Measurements from ENCODE around the gene PRKAR1B.

The PRKAR1B gene

DNA sequence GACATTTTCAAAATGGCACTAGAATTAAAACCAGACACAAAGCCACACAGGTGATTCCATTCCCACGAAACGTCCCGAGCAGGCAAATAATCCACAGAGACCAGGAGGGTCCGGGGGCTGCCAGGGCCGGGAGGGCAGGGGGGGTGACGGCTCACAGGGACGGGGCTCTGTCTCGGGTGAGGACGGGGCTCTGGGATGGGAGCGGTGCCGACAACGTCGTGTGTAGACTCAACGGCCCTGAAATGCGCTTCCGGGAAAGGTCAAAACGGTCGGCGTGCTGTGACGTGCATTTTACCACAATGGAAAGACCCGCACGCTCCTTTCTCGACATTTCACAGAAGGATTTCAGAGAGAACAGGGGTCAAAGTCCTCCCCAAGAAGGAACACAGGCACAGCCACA, 144.2 kb downstream of the PRKAR1B start:
- Histone ChIP-seq H3K36me3 (ENCODE audit: insufficient read depth, low read length) (no peaks in the 10 kb centered on the region), H3K4me2 (ENCODE audit: low read depth, low read length, poor library complexity, severe bottlenecking) (no peak overlapping the region)
- TF ChIP-seq, protein P1, sequence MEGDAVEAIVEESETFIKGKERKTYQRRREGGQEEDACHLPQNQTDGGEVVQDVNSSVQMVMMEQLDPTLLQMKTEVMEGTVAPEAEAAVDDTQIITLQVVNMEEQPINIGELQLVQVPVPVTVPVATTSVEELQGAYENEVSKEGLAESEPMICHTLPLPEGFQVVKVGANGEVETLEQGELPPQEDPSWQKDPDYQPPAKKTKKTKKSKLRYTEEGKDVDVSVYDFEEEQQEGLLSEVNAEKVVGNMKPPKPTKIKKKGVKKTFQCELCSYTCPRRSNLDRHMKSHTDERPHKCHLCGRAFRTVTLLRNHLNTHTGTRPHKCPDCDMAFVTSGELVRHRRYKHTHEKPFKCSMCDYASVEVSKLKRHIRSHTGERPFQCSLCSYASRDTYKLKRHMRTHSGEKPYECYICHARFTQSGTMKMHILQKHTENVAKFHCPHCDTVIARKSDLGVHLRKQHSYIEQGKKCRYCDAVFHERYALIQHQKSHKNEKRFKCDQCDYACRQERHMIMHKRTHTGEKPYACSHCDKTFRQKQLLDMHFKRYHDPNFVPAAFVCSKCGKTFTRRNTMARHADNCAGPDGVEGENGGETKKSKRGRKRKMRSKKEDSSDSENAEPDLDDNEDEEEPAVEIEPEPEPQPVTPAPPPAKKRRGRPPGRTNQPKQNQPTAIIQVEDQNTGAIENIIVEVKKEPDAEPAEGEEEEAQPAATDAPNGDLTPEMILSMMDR (conservative IDR thresholded peaks at IDR 0.05; ENCODE audit: low read length) = no peak
- no peak for TF ChIP-seq EZH2phosphoT487 (IDR thresholded peaks at IDR 0.05; ENCODE audit: borderline replicate concordance)

DNA sequence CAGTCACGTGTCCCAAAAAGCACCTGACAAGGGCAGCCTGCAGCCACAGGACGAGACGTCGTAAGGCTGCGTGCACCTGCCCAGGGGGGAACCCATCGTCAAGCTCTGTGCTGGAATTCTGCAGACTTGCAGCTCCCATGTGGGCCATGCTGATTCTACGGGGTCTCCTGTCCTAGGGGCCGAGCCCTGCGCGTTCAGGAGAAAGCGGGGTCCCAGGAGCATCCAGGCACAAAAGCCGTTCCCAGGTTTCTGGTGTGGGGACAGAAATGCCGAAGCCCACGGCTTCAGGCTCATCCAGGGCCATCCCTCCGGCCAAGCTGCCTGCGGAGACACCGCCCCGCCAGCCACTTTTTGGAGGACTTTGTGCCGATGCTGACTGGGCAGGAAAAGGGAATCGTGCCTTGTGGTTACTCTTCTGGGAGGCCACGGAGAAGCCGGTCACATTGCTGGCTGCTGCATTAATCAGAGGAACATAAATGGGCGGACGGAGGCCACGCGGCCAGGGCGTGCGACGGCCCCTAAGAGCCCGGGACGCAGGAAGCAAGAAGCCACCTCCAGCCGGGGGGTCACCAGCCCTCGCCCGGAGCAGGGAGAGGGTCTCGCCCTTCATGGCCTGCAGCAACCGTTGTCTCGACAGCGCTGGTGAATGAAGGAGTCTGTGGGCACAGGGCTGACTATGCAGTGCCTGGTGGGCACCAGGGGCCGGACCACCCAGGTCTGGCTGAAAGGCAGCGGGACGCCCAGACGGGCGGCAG, 144.8 kb downstream of the PRKAR1B start:
- no peaks in the 10 kb centered on the region for H4K20me1 ChIP-seq (ENCODE audit: insufficient read depth, low read length, poor library complexity, severe bottlenecking)
- H3K27me3 ChIP-seq (ENCODE audit: insufficient read depth, low read length, poor library complexity, severe bottlenecking) = no peaks in the 10 kb centered on the region
- no peak overlapping the region for H2AFZ ChIP-seq (ENCODE audit: low read length)
- no peaks in the 10 kb centered on the region for H3K9me2 ChIP-seq (replicated peaks; ENCODE audit: low read depth, low read length)
- no peak overlapping the region for H3K9ac ChIP-seq (ENCODE audit: low read depth, low read length, poor library complexity, severe bottlenecking)
- no peaks in the 10 kb centered on the region for H3K36me3 ChIP-seq (ENCODE audit: insufficient read depth, low read length)
- H3F3A ChIP-seq (ENCODE audit: low read depth) = no peaks in the 10 kb centered on the region
- H3K79me2 ChIP-seq (ENCODE audit: insufficient read depth, low read length) = no peaks in the 10 kb centered on the region
- H3K4me1 ChIP-seq (ENCODE audit: insufficient read depth, low read length, poor library complexity, severe bottlenecking) = no peaks in the 10 kb centered on the region
- no peak overlapping the region for H3K4me3 ChIP-seq (ENCODE audit: low read length, poor library complexity, severe bottlenecking)
- H3K4me2 ChIP-seq (ENCODE audit: low read depth, low read length, poor library complexity, severe bottlenecking) = no peak overlapping the region
- H3K9me3 ChIP-seq (ENCODE audit: insufficient read depth, low read depth, low read length) = no peaks in the 10 kb centered on the region
- no peak for TF ChIP-seq EZH2phosphoT487 (IDR thresholded peaks at IDR 0.05; ENCODE audit: borderline replicate concordance)
- TF ChIP-seq, protein P1 (conservative IDR thresholded peaks at IDR 0.05; ENCODE audit: low read length) = no peak

More for the DNA sequence above, 144.2 kb downstream of the PRKAR1B start:
- Histone ChIP-seq H2AFZ (ENCODE audit: low read length) (no peak overlapping the region), H3K4me1 (ENCODE audit: insufficient read depth, low read length, poor library complexity, severe bottlenecking) (no peaks in the 10 kb centered on the region), H3K79me2 (ENCODE audit: insufficient read depth, low read length) (no peaks in the 10 kb centered on the region), H3K9ac (ENCODE audit: low read depth, low read length, poor library complexity, severe bottlenecking) (no peak overlapping the region), H3F3A (ENCODE audit: low read depth) (no peaks in the 10 kb centered on the region), H3K27me3 (ENCODE audit: insufficient read depth, low read length, poor library complexity, severe bottlenecking) (no peaks in the 10 kb centered on the region), H3K4me3 (ENCODE audit: low read length, poor library complexity, severe bottlenecking) (no peak overlapping the region), H4K20me1 (ENCODE audit: insufficient read depth, low read length, poor library complexity, severe bottlenecking) (no peaks in the 10 kb centered on the region), H3K9me2 (replicated peaks; ENCODE audit: low read depth, low read length) (no peaks in the 10 kb centered on the region), H3K9me3 (ENCODE audit: insufficient read depth, low read depth, low read length) (no peaks in the 10 kb centered on the region)

DNA sequence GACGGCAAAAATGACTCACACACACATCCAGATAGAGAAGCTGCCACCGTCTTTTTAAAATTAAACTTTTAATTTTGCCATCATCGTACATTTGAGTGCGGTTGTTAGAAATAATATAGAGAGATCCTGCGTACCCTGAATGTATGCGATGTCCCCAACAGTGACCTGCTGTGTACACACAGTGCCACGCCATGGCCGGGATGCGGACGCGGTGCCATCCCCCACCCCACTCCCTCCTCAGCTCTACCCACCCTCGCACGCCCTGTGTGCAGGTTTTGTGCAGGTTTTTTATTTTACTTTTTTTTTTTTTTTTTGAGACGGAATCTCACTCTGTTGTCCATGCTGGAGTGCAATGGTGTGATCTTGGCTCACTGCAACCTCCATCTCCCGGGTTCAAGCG, 148.7 kb downstream of the PRKAR1B start:
- H3K4me1 ChIP-seq (ENCODE audit: insufficient read depth, low read length, poor library complexity, severe bottlenecking) = no peaks in the 10 kb centered on the region
- no peak overlapping the region for H3K9ac ChIP-seq (ENCODE audit: low read depth, low read length, poor library complexity, severe bottlenecking)
- TF ChIP-seq, protein P1 (conservative IDR thresholded peaks at IDR 0.05; ENCODE audit: low read length) = no peak
- TF ChIP-seq EZH2phosphoT487 (IDR thresholded peaks at IDR 0.05; ENCODE audit: borderline replicate concordance) = no peak
- H2AFZ ChIP-seq (ENCODE audit: low read length) = no peak overlapping the region
- no peaks in the 10 kb centered on the region for H3K27me3 ChIP-seq (ENCODE audit: insufficient read depth, low read length, poor library complexity, severe bottlenecking)
- H3K79me2 ChIP-seq (ENCODE audit: insufficient read depth, low read length) = no peaks in the 10 kb centered on the region
- H4K20me1 ChIP-seq (ENCODE audit: insufficient read depth, low read length, poor library complexity, severe bottlenecking) = no peaks in the 10 kb centered on the region
- no peaks in the 10 kb centered on the region for H3K9me3 ChIP-seq (ENCODE audit: insufficient read depth, low read depth, low read length)
- H3K4me3 ChIP-seq (ENCODE audit: low read length, poor library complexity, severe bottlenecking) = no peak overlapping the region
- no peaks in the 10 kb centered on the region for H3K36me3 ChIP-seq (ENCODE audit: insufficient read depth, low read length)
- no peak overlapping the region for H3K4me2 ChIP-seq (ENCODE audit: low read depth, low read length, poor library complexity, severe bottlenecking)
- H3F3A ChIP-seq (ENCODE audit: low read depth) = no peaks in the 10 kb centered on the region
- no peaks in the 10 kb centered on the region for H3K9me2 ChIP-seq (replicated peaks; ENCODE audit: low read depth, low read length)

Measured in Loucy (cell line).